AG09319 (cell line): ENCODE measurements around the gene BMPER.

Experiments
- DNase-seq: peaks from one replicate; pipeline ENCODE4 v3.0.0-alpha.2; 2010; ENCODE audit warnings: low read depth; ENCODE audit errors: extremely low read depth
- TF ChIP-seq, protein P1 (sequence below): IDR thresholded peaks from 2 replicates; pipeline ENCODE4 v1.5.1; 2011; ENCODE audit warnings: low read depth, mild to moderate bottlenecking, inconsistent platforms, low read length, moderate library complexity

Gene BMPER

DNA sequence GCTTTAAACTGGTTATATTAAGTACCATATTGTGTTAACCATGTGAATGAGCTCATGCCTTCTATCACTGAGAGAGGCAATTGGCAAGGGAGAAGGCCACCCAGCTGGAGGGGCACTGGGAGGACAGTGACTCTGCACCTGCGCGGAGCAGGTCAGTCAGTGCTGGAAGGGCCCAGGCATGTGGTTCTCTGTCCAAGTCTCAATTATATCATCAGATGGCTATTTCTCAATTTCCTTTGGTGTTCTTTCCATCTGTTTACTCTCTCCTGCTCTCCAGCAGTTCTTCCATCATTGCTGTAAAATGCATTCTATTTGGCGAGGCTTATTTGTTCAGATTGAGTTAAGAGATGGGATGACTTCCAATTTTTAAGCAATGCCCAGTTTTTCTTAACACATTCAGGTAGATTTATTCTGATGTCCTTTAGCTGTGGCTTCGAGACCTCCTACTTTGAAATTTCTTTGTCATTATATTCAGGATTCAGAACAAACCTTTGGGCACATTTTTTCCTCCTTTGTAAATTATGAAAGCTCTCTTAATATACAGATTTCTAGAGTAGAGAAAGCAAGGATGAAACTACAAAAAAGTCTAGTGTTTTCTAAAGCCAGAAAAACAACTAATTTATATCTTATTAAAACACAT is 159.3 kb downstream of the BMPER start:
- DNase-seq = no peak
- TF ChIP-seq, protein P1, sequence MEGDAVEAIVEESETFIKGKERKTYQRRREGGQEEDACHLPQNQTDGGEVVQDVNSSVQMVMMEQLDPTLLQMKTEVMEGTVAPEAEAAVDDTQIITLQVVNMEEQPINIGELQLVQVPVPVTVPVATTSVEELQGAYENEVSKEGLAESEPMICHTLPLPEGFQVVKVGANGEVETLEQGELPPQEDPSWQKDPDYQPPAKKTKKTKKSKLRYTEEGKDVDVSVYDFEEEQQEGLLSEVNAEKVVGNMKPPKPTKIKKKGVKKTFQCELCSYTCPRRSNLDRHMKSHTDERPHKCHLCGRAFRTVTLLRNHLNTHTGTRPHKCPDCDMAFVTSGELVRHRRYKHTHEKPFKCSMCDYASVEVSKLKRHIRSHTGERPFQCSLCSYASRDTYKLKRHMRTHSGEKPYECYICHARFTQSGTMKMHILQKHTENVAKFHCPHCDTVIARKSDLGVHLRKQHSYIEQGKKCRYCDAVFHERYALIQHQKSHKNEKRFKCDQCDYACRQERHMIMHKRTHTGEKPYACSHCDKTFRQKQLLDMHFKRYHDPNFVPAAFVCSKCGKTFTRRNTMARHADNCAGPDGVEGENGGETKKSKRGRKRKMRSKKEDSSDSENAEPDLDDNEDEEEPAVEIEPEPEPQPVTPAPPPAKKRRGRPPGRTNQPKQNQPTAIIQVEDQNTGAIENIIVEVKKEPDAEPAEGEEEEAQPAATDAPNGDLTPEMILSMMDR = no peak

DNA sequence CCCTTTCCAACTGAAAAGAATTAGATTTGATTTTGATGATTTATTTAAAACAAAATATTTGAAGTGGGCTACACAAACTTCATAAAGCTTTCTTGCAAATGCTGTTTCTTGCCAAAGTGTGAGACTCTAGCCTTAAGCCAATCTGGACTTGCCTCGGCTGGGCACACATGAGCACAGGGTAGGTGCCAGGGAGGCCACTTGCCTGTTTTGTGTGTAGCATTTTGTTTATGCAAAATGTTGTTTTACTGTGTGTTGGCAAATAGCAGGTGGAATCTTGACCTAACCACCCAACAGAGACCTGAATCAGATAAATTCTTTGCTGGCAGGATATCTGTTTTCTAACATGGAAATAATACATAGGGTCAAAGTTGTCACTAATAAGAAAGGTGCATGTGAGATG is 161.1 kb downstream of the BMPER start:
- TF ChIP-seq, protein P1 = no peak
- no peak for DNase-seq

DNA sequence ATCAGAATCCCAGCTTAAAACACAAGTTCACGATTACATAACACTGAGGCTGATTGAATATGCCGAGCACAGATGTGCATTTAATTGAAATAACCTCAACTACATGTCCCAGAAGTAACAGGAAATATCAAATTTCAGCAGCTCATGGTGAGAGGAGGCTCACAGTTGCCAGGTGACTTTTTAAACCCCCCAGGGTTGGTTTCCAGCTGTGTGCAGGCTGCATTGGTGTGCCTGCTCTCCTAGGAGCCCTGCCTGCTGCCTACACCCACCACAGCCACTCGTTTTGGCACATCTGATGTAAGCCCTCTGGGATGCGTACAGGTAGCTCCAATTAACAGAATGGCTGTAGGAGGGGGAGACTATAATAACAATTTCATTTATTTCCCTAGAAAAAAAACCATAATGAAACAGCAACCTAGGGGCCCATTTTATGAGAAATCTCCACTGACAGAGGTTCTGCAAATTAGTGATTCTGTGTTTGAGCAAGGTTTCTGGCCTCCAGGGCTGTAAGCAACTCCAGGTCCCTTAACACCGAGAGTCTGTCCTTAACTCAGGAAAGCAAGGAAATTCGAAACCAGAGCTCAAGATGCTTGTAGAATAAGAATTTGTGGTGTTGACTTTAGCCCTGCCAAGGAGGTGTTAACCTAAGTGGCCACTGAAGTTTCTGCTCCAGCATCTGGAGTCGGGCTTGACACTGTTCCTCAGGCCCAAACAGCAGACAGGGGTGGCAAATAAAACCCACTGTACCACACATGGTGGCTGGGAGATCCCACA is 161.9 kb downstream of the BMPER start:
- TF ChIP-seq, protein P1 = no peak

DNA sequence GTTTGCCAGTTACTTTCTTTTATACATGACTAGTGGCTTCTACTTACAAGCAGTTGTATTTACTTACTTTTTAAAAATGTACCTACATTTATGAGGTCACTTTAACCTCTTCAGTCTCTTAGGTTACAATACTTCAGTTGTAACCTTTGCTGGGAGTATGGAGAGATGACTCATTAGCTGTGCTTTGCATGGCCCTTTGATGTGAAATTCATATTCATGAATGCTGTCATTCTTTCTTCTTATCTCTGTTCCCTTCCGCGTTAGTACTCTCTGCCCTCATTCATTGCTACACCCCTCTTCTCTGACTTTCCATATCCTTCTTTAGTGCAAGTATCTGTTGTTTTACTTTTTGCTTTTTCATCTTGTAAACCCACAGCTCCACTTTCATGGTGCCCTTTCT is 164.3 kb downstream of the BMPER start:
- TF ChIP-seq, protein P1 = no peak
- no peak for DNase-seq

More for the DNA sequence above, 161.9 kb downstream of the BMPER start:
- DNase-seq = no peak

DNA sequence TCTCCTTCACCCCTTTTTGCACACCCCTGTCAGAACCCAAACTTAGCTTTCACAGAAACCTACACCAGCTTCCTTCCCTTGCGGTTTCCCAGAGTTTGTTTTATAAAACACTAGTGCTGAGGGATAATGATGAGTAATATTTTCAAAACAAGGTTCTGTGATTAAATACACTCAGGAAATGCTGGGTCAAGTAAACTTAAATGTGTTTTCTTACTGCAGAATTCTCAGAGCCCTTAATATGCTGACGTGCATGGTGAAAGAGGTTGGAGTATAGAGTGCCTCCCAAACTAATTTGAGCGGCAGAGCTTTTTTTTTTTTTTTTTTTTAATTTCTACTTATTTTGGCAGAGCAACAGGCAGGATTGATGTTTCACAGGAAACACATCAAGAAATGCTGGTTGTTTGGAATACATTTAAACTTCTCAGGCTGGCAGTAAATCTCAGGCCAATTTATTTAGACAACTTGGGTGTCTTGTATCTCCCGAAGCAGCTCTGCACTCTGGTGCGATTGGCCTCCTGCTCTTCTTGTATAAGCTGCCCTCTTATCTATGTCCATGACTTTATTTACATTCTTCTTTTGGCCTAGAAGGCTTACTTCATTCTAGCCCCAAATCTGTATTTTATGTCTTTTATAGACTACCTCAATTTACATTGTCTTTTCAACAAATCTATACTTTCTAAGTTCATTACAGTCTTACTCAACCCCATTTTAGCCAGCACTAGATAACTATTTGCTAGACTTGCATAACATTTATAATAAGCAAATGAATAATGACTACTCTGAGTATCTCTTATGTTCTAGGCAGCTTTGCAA is 165.4 kb downstream of the BMPER start:
- TF ChIP-seq, protein P1 = no peak
- DNase-seq = no peak

DNA sequence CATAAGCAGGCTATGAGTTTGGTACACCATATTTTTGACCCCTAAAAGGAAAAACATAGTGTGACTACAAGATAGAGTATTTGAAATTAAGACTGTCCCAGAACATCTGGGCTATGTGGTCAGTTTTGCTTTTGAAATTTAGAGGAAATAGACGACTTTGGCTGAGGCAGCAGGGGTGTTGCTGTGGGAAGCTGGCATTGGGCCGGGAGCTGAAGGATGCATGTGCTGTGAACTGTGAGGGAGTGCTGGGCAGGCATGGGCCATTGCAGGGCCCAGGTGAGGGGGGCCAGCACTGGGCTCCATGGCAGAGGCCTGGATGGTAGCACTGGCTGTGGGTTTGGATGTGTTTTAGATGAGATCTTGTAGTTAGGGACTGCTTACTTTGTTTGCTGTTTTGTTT is 168.3 kb downstream of the BMPER start:
- no peak for DNase-seq
- TF ChIP-seq, protein P1 = no peak

DNA sequence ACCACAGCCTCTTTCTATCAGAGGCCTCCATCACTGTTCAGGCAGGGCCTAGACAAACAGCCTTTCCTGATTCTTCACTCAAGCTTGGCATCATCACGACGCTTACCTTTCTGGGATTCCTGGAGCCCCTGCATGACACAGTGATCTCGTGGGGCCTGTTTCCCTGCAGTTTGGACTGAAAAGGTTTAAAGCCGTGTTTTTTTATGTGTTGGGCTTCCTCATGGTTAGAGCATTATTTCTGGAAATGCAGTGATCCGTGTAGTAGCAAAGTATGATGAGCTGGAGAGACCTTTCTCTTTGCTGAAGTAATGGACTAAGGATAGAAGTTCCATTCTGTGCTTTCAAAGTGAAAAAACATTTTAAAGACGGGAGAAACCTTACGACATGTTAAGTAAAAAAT is 169.1 kb downstream of the BMPER start:
- DNase-seq = no peak
- TF ChIP-seq, protein P1 = no peak
